22Rv1 (cell line): ENCODE measurements around the gene RYR2.

Experiments used
- H3K27ac ChIP-seq: fragments of 450-650 bp; 2 replicates; pipeline ENCODE4 v1.5.1; 2017
- ZFX ChIP-seq: fragments of 450-650 bp; IDR thresholded peaks from 2 replicates; pipeline ENCODE4 v1.6.1; 2017; ENCODE audit warnings: antibody characterized with exemption, borderline replicate concordance
- TF ChIP-seq, protein P1 (sequence below): fragments of 450-650 bp; IDR thresholded peaks from 2 replicates; pipeline ENCODE4 v1.5.1; 2017; ENCODE audit warnings: mild to moderate bottlenecking

Gene RYR2

GRCh38 chr1:237467320-237467719, 425.3 kb downstream of the RYR2 start:
- no peak for TF ChIP-seq ZFX
- TF ChIP-seq, protein P1, sequence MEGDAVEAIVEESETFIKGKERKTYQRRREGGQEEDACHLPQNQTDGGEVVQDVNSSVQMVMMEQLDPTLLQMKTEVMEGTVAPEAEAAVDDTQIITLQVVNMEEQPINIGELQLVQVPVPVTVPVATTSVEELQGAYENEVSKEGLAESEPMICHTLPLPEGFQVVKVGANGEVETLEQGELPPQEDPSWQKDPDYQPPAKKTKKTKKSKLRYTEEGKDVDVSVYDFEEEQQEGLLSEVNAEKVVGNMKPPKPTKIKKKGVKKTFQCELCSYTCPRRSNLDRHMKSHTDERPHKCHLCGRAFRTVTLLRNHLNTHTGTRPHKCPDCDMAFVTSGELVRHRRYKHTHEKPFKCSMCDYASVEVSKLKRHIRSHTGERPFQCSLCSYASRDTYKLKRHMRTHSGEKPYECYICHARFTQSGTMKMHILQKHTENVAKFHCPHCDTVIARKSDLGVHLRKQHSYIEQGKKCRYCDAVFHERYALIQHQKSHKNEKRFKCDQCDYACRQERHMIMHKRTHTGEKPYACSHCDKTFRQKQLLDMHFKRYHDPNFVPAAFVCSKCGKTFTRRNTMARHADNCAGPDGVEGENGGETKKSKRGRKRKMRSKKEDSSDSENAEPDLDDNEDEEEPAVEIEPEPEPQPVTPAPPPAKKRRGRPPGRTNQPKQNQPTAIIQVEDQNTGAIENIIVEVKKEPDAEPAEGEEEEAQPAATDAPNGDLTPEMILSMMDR = no peak
- H3K27ac ChIP-seq = no peak overlapping the region

- TF ChIP-seq, protein P1 = no peak
- TF ChIP-seq ZFX = no peak
- H3K27ac ChIP-seq = peak overlapping the region; percentile 68
Observed at GRCh38 chr1:237470712-237471338, 428.8 kb downstream of the RYR2 start.

DNA sequence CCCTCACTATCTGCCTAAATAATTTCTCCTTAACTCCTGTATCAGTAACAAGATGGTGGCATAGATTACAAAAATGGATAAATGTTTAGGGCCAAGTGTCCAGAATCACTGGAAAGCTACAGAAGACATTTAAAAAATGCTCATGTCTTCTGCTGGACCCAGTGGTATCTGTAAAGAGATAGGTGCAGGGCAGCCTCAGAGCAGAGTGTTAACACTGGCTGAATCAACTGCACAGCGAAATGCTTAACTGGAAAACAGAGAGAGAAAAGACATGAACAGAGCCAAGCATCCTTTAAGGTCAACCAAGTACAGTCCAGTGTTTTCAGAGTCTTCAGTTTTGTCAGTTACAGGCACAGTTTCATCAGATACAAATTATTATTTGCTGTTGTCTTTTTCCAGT, 429.4 kb downstream of the RYR2 start:
- H3K27ac ChIP-seq = peak overlapping the region; percentile 68
- TF ChIP-seq ZFX = no peak
- TF ChIP-seq, protein P1 = no peak

GRCh38 chr1:237471956-237472355, 430.0 kb downstream of the RYR2 start:
- TF ChIP-seq ZFX = no peak
- TF ChIP-seq, protein P1 = no peak
- H3K27ac ChIP-seq = no peak overlapping the region

DNA sequence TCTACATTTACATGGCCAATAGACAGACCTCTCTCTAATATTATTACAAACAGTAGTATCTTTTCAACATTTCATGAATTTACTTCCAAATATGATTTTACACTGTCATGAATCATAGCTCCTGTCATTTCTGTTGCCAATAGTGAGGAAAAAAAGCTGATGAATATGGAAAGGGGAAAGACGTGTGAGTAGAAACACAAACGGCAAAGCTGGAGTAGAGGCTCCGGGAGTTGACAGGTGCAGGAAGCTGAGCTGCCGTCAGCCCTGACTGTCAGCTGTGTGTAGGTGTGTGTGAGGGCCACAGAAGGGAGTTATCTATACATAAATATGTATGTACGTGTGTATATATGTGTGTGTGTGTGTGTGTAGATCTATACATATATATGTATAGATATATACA, 431.9 kb downstream of the RYR2 start:
- TF ChIP-seq, protein P1 = no peak
- TF ChIP-seq ZFX = no peak
- no peak overlapping the region for H3K27ac ChIP-seq

DNA sequence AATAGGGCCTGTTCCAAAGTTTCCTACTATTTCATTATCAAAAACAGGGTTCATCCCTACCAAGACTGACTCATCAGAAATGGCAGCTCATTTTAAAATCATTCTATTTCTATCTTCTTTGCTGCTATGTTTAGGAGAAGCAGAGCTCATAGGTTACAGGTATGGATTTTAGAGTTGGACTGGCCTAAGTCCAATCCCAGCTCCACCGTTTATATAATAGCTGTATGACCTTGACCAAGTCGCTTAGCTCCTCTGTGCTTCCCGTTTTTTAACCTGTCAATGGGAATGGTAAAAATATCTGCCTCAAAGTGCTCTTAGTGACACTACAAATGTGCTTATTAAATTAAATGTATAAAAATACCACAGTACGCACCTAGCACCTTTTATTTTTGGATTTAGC, 436.1 kb downstream of the RYR2 start:
- no peak overlapping the region for H3K27ac ChIP-seq
- TF ChIP-seq ZFX = no peak
- TF ChIP-seq, protein P1 = no peak

- H3K27ac ChIP-seq = no peak overlapping the region
- TF ChIP-seq ZFX = no peak
- TF ChIP-seq, protein P1 = no peak
Observed at GRCh38 chr1:237478842-237479241, 436.9 kb downstream of the RYR2 start.
